Superior temporal gyrus (tissue), 1 donor: ENCODE data around the gene ADAM10.
"Not testable (repeated sequence)": the region's sequence is repeated elsewhere in the genome, so short reads cannot be mapped to it uniquely, and the experiment has no call there.

Experiments
- DNase-seq: peaks from one replicate; pipeline ENCODE4 v3.0.0-alpha.2; 2016; ENCODE audit errors: extremely low spot score

Gene ADAM10

GRCh38 chr15:58608711-58609110, 140.8 kb downstream of the ADAM10 start:
- DNase-seq, result no peak

- no peak for DNase-seq
Measured at GRCh38 chr15:58608129-58608590, 141.3 kb downstream of the ADAM10 start.

- no peak for DNase-seq
Measured at GRCh38 chr15:58606577-58607080, 142.9 kb downstream of the ADAM10 start.

- DNase-seq, result no peak
Measured at GRCh38 chr15:58605931-58606530, 143.5 kb downstream of the ADAM10 start.

GRCh38 chr15:58604455-58604923, 145.0 kb downstream of the ADAM10 start:
- no peak for DNase-seq

- DNase-seq, result not testable (repeated sequence)
Measured at GRCh38 chr15:58603927-58604326, 145.6 kb downstream of the ADAM10 start.

- no peak for DNase-seq
Measured at GRCh38 chr15:58602823-58603222, 146.7 kb downstream of the ADAM10 start.

GRCh38 chr15:58598829-58599210, 150.7 kb downstream of the ADAM10 start:
- DNase-seq, result no peak

- no peak for DNase-seq
Measured at GRCh38 chr15:58597943-58598828, 151.3 kb downstream of the ADAM10 start.

- no peak for DNase-seq
Measured at GRCh38 chr15:58595516-58596263, 153.8 kb downstream of the ADAM10 start.

GRCh38 chr15:58594898-58595297, 154.6 kb downstream of the ADAM10 start:
- DNase-seq, result no peak

GRCh38 chr15:58593870-58594269, 155.6 kb downstream of the ADAM10 start:
- no peak for DNase-seq

- no peak for DNase-seq
Measured at GRCh38 chr15:58590926-58591325, 158.6 kb downstream of the ADAM10 start.

GRCh38 chr15:58590236-58590635, 159.3 kb downstream of the ADAM10 start:
- DNase-seq, result no peak

- DNase-seq, result no peak
Measured at GRCh38 chr15:58589047-58589446, 160.5 kb downstream of the ADAM10 start.

GRCh38 chr15:58588096-58588495, 161.4 kb downstream of the ADAM10 start:
- no peak for DNase-seq

- DNase-seq, result no peak
Measured at GRCh38 chr15:58587486-58587885, 162.0 kb downstream of the ADAM10 start.

- DNase-seq, result no peak
Measured at GRCh38 chr15:58585693-58586443, 163.6 kb downstream of the ADAM10 start.

GRCh38 chr15:58584789-58585461, 164.6 kb downstream of the ADAM10 start:
- no peak for DNase-seq

- no peak for DNase-seq
Measured at GRCh38 chr15:58583171-58583908, 166.2 kb downstream of the ADAM10 start.
